ENCODE data around the gene ADGB. TPM values are rescaled to one million over a fixed set of nuclear protein-coding genes. Genes with fewer than 3 reads are reported as not detected.

The ADGB gene
- total and polyA plus RNA-seq, 4 donors = 0.23 TPM; not detected in 3

GRCh38 chr6:146551545-146551944, 47.2 kb upstream of the ADGB start:
- no peaks in the 10 kb centered on the region for H3K9me3 ChIP-seq (ENCODE audit: control insufficient read depth in 4 of 4, low read length in 3 of 4)

GRCh38 chr6:146553377-146554135, 45.2 kb upstream of the ADGB start:
- H3K27me3 ChIP-seq (ENCODE audit: control insufficient read depth in 4 of 4, insufficient read depth in 4 of 4, low read length in 3 of 4) = no peaks in the 10 kb centered on the region
- peaks cover 0 to 3% (median 0%) of the 10 kb centered on the region in 4 donors for H3K4me1 ChIP-seq (ENCODE audit: control insufficient read depth in 4 of 4, insufficient read depth in 4 of 4, low read length in 3 of 4)
- TF ChIP-seq NR2F2 (IDR thresholded peaks at IDR 0.05) = no peak
- TF ChIP-seq FOXA2 (IDR thresholded peaks at IDR 0.05) = no peak
- TF ChIP-seq TAF1 (conservative IDR thresholded peaks at IDR 0.05) = no peak
- no peak for TF ChIP-seq RXRA (IDR thresholded peaks at IDR 0.05)
- TF ChIP-seq HNF4A (conservative IDR thresholded peaks at IDR 0.05) = no peak
- TF ChIP-seq ZBTB33 (IDR thresholded peaks at IDR 0.05) = no peak
- TF ChIP-seq, protein P1, sequence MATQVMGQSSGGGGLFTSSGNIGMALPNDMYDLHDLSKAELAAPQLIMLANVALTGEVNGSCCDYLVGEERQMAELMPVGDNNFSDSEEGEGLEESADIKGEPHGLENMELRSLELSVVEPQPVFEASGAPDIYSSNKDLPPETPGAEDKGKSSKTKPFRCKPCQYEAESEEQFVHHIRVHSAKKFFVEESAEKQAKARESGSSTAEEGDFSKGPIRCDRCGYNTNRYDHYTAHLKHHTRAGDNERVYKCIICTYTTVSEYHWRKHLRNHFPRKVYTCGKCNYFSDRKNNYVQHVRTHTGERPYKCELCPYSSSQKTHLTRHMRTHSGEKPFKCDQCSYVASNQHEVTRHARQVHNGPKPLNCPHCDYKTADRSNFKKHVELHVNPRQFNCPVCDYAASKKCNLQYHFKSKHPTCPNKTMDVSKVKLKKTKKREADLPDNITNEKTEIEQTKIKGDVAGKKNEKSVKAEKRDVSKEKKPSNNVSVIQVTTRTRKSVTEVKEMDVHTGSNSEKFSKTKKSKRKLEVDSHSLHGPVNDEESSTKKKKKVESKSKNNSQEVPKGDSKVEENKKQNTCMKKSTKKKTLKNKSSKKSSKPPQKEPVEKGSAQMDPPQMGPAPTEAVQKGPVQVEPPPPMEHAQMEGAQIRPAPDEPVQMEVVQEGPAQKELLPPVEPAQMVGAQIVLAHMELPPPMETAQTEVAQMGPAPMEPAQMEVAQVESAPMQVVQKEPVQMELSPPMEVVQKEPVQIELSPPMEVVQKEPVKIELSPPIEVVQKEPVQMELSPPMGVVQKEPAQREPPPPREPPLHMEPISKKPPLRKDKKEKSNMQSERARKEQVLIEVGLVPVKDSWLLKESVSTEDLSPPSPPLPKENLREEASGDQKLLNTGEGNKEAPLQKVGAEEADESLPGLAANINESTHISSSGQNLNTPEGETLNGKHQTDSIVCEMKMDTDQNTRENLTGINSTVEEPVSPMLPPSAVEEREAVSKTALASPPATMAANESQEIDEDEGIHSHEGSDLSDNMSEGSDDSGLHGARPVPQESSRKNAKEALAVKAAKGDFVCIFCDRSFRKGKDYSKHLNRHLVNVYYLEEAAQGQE (IDR thresholded peaks at IDR 0.05) = no peak
- TF ChIP-seq JUND (IDR thresholded peaks at IDR 0.05) = no peak
- no peaks in the 10 kb centered on the region for H3K9me3 ChIP-seq (ENCODE audit: control insufficient read depth in 4 of 4, low read length in 3 of 4)
- no peak overlapping the region for H3K4me3 ChIP-seq (ENCODE audit: low read depth in 1 of 3, low read length in 3 of 3)
- H3K36me3 ChIP-seq (ENCODE audit: control insufficient read depth in 4 of 4, insufficient read depth in 3 of 4, low read depth in 1 of 4, low read length in 3 of 4) = peaks cover 10 to 20% (median 17%) of the 10 kb centered on the region in 4 donors
- no peak for DNase-seq (ENCODE audit: low spot score)
- H3K27ac ChIP-seq (ENCODE audit: low read depth in 1 of 2, low read length in 2 of 2) = no peak overlapping the region
- WGBS = 85% methylated on average over 7 of the region's 7 CpGs
- no peak overlapping the region for H3K9ac ChIP-seq (ENCODE audit: low read depth in 1 of 2, low read length in 2 of 2)

More at GRCh38 chr6:146551545-146551944, 47.2 kb upstream of the ADGB start:
- Histone ChIP-seq H3K9ac (ENCODE audit: low read depth in 1 of 2, low read length in 2 of 2) (no peak overlapping the region), H3K27ac (ENCODE audit: low read depth in 1 of 2, low read length in 2 of 2) (no peak overlapping the region), H3K27me3 (ENCODE audit: control insufficient read depth in 4 of 4, insufficient read depth in 4 of 4, low read length in 3 of 4) (no peaks in the 10 kb centered on the region), H3K4me3 (ENCODE audit: low read depth in 1 of 3, low read length in 3 of 3) (no peak overlapping the region), H3K4me1 (ENCODE audit: control insufficient read depth in 4 of 4, insufficient read depth in 4 of 4, low read length in 3 of 4) (peaks cover 0 to 7% (median 1%) of the 10 kb centered on the region in 4 donors), H3K36me3 (ENCODE audit: control insufficient read depth in 4 of 4, insufficient read depth in 3 of 4, low read depth in 1 of 4, low read length in 3 of 4) (peaks cover 10 to 20% (median 17%) of the 10 kb centered on the region in 4 donors)
- WGBS = 83% methylated on average over 7 of the region's 7 CpGs
- TF ChIP-seq ATF3 (IDR thresholded peaks at IDR 0.05) (no peak), JUND (IDR thresholded peaks at IDR 0.05) (no peak)
- no peak for DNase-seq (ENCODE audit: low spot score)

GRCh38 chr6:146560607-146561006, 38.2 kb upstream of the ADGB start:
- H3K36me3 ChIP-seq (ENCODE audit: control insufficient read depth in 4 of 4, insufficient read depth in 3 of 4, low read depth in 1 of 4, low read length in 3 of 4) = no peaks in the 10 kb centered on the region
- DNase-seq (ENCODE audit: low spot score) = no peak
- no peak overlapping the region for H3K4me3 ChIP-seq (ENCODE audit: low read depth in 1 of 3, low read length in 3 of 3)
- H3K27ac ChIP-seq (ENCODE audit: low read depth in 1 of 2, low read length in 2 of 2) = no peak overlapping the region
- no peaks in the 10 kb centered on the region for H3K9me3 ChIP-seq (ENCODE audit: control insufficient read depth in 4 of 4, low read length in 3 of 4)
- H3K9ac ChIP-seq (ENCODE audit: low read depth in 1 of 2, low read length in 2 of 2) = no peak overlapping the region
- no peaks in the 10 kb centered on the region for H3K27me3 ChIP-seq (ENCODE audit: control insufficient read depth in 4 of 4, insufficient read depth in 4 of 4, low read length in 3 of 4)
- no peaks in the 10 kb centered on the region for H3K4me1 ChIP-seq (ENCODE audit: control insufficient read depth in 4 of 4, insufficient read depth in 4 of 4, low read length in 3 of 4)
- WGBS = 82% methylated on average over 1 of the region's 1 CpG
- TF ChIP-seq RXRA (IDR thresholded peaks at IDR 0.05) = no peak
- TF ChIP-seq HNF4A (conservative IDR thresholded peaks at IDR 0.05) = no peak
- TF ChIP-seq ZBTB33 (IDR thresholded peaks at IDR 0.05) = no peak
- TF ChIP-seq, protein P1 (IDR thresholded peaks at IDR 0.05) = no peak
- TF ChIP-seq EGR1 (IDR thresholded peaks at IDR 0.05; ENCODE audit: low read depth in 2 of 2) = no peak
- TF ChIP-seq CTCF (IDR thresholded peaks at IDR 0.05; ENCODE audit: low read depth, low read length, missing input control) = no peak
- TF ChIP-seq TAF1 (conservative IDR thresholded peaks at IDR 0.05) = no peak
